DMS79 treated with DMSO at 0.1 percent for 48 hours (cell line): Measurements from ENCODE around the gene TNRC6B.

ENCODE experiments used
- DNase-seq: peaks from one replicate; lab custom pipeline; 2025; lab: John Stamatoyannopoulos, UW

TNRC6B gene

GRCh38 chr22:40240160-40240559, 62.4 kb downstream of the TNRC6B start:
- DNase-seq, result no peak

GRCh38 chr22:40240686-40241085, 63.0 kb downstream of the TNRC6B start:
- no peak for DNase-seq

GRCh38 chr22:40241200-40241763, 63.6 kb downstream of the TNRC6B start:
- no peak for DNase-seq

GRCh38 chr22:40243891-40244290, 66.2 kb downstream of the TNRC6B start:
- no peak for DNase-seq

- no peak for DNase-seq
Measured at GRCh38 chr22:40244586-40244985, 66.9 kb downstream of the TNRC6B start.

- no peak for DNase-seq
Measured at GRCh38 chr22:40247976-40248375, 70.3 kb downstream of the TNRC6B start.

GRCh38 chr22:40249286-40249685, 71.6 kb downstream of the TNRC6B start:
- DNase-seq, result no peak

- no peak for DNase-seq
Measured at GRCh38 chr22:40250608-40251007, 72.9 kb downstream of the TNRC6B start.

GRCh38 chr22:40251106-40251505, 73.4 kb downstream of the TNRC6B start:
- DNase-seq, result no peak

GRCh38 chr22:40252146-40252545, 74.4 kb downstream of the TNRC6B start:
- no peak for DNase-seq

- no peak for DNase-seq
Measured at GRCh38 chr22:40256516-40256915, 78.8 kb downstream of the TNRC6B start.

- no peak for DNase-seq
Measured at GRCh38 chr22:40258017-40258416, 80.3 kb downstream of the TNRC6B start.

- DNase-seq, result no peak
Measured at GRCh38 chr22:40258501-40258915, 80.8 kb downstream of the TNRC6B start.

GRCh38 chr22:40261783-40262182, 84.1 kb downstream of the TNRC6B start:
- DNase-seq, result no peak

- no peak for DNase-seq
Measured at GRCh38 chr22:40263191-40263590, 85.5 kb downstream of the TNRC6B start.

- DNase-seq, result no peak
Measured at GRCh38 chr22:40265783-40266182, 88.1 kb downstream of the TNRC6B start.

- DNase-seq, result no peak
Measured at GRCh38 chr22:40270031-40270430, 92.3 kb downstream of the TNRC6B start.

GRCh38 chr22:40270748-40271373, 93.1 kb downstream of the TNRC6B start:
- DNase-seq, result no peak

GRCh38 chr22:40271440-40271839, 93.7 kb downstream of the TNRC6B start:
- no peak for DNase-seq

- DNase-seq, result no peak
Measured at GRCh38 chr22:40273319-40273718, 95.6 kb downstream of the TNRC6B start.

GRCh38 chr22:40276996-40277823, 99.5 kb downstream of the TNRC6B start:
- DNase-seq, result no peak

- DNase-seq, result no peak
Measured at GRCh38 chr22:40279017-40279416, 101.3 kb downstream of the TNRC6B start.

- DNase-seq, result no peak
Measured at GRCh38 chr22:40281717-40282116, 104.0 kb downstream of the TNRC6B start.
